AG09309 (cell line): ENCODE measurements around the gene TMEM269.

ENCODE experiments used
- DNase-seq: peaks from one replicate; pipeline ENCODE4 v3.0.0-alpha.2; 2010; ENCODE audit warnings: low read depth
- H3K4me3 ChIP-seq: 2 replicates; pipeline ENCODE4 v1.5.1; 2011; ENCODE audit warnings: mild to moderate bottlenecking, low read depth, low read length, moderate library complexity; ENCODE audit not compliant: control insufficient read depth
- CTCF ChIP-seq: IDR thresholded peaks from 2 replicates; pipeline ENCODE4 v1.5.1; 2011; ENCODE audit warnings: mild to moderate bottlenecking, low read depth, low read length, inconsistent platforms; ENCODE audit not compliant: insufficient read depth, control insufficient read depth; ENCODE audit errors: missing control alignments

TMEM269 gene

GRCh38 chr1:42737986-42738677, 46.7 kb upstream of the TMEM269 start:
- TF ChIP-seq CTCF = no peak
- H3K4me3 ChIP-seq = no peak overlapping the region
- DNase-seq = no peak

GRCh38 chr1:42738678-42739226, 46.0 kb upstream of the TMEM269 start:
- no peak overlapping the region for H3K4me3 ChIP-seq
- TF ChIP-seq CTCF = no peak
- no peak for DNase-seq

DNA sequence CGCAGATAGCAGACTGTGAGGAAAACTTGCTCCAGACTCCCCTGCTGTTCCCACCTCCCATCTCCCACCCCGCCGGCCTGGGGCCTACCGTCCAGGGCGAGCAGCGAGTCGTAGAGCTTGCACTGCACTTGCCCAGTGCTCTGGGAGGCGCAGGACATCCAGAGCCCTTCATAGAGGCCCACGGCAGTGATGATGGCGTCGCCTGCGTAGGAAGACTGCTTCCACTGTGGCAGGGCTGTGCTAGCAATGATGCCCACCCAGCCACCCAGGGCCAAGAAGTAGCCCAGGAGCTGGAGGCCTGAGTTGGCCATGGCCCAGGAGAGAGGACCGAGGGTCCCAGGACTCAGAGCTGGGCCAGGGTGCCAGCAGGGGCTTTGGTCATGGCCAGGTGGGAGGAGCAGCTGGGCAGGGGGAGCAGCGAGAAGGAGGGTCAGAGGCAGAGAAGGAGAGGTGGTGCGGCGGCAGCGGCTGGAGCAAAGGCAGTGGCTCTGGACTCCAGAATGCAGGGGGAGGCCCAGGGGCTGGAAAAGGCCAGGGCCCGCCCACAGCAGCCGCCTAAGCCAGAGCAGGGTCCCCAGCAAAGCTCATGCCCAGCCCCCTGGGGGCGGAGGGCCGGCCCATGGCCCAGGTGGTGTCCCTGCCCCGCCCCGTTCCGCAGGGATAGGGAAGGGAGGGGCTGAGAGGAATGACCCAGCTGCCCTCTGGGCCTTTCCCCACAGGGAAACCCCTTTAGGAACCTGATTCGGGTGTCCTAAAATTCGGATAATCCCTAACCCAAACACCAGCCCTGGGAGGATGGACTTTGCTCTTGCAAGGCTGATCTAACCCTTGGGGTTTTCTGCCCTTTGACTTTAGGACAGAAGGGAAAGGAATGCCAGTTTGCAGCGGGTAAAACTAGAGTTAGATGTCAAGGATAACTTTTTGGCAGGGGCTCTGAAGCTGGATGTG, 44.8 kb upstream of the TMEM269 start, which contains the start of gene CLDN19:
TSS of gene CLDN19 (minus strand) at position 484 of the 948 bp plus-strand sequence. CDS start at position 311, 173 bp downstream.
- no peak within 1 kb of the TSS for H3K4me3 ChIP-seq
- no peak for DNase-seq

GRCh38 chr1:42740851-42741580, 43.8 kb upstream of the TMEM269 start:
- no peak overlapping the region for H3K4me3 ChIP-seq
- no peak for DNase-seq
- TF ChIP-seq CTCF = no peak

More for the DNA sequence above, 44.8 kb upstream of the TMEM269 start, which contains the start of gene CLDN19:
- no peak for TF ChIP-seq CTCF

DNA sequence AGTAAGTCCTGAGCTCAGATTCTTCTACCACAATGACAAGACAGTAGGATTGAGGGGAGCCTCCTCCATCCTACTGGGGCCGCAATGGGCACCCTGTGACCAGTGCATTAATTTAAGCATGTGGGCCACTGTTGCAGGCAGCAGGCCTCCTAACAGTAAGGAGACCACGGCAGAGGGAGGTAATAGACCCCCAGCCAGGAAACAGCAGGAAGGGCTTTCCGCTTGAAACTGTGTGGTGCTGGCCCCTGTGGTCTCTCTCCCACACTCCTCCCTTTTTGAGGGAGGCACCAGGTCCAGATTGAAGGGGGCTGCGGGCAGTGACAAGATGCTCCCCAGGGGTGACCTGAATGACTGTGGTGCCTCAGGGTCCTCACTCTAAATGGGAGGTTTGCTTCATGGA, 43.1 kb upstream of the TMEM269 start:
- DNase-seq = no peak
- no peak overlapping the region for H3K4me3 ChIP-seq
- no peak for TF ChIP-seq CTCF

GRCh38 chr1:42742141-42742540, 42.6 kb upstream of the TMEM269 start:
- no peak for DNase-seq
- no peak for TF ChIP-seq CTCF
- H3K4me3 ChIP-seq = no peak overlapping the region
